Measurements from ENCODE around the gene ACTR1A.

DNA sequence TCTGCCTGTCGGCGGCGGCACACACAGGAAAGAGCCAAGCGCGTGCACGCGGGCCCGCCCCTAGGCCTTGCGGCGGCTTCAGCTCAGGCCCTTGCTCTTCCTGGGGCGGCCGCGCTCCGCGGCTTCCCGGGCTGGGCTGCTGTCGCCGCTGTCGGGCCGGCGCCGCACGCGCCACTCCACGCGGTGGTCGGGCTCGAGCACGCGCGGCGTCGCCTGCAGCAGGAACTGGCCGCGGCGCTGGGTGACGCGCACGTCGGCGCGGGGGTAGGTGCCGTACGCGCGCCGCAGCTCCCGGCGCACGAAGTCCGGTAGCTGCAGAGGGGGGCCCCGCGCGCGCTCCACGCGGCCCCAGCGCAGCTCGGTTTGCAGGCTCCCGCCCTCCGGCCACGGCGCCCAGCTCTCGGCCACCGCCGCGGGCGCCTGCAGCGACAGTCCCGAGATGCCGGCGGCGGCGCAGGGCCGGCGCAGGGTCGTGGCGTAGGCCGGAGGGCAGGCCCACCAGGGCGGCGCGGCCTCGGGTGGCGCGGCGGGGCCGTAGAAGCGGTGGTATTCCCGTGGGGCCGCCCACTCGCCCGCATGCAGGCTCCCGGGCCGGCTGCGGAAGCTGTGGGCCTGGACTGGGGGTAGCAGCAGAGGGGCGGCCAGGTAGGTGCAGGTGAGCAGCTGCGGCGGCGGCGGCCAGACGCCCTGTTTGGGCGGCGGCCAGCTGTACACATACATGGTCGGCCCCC lies 52.0 kb downstream of the ACTR1A start:
- TF ChIP-seq, protein P1, sequence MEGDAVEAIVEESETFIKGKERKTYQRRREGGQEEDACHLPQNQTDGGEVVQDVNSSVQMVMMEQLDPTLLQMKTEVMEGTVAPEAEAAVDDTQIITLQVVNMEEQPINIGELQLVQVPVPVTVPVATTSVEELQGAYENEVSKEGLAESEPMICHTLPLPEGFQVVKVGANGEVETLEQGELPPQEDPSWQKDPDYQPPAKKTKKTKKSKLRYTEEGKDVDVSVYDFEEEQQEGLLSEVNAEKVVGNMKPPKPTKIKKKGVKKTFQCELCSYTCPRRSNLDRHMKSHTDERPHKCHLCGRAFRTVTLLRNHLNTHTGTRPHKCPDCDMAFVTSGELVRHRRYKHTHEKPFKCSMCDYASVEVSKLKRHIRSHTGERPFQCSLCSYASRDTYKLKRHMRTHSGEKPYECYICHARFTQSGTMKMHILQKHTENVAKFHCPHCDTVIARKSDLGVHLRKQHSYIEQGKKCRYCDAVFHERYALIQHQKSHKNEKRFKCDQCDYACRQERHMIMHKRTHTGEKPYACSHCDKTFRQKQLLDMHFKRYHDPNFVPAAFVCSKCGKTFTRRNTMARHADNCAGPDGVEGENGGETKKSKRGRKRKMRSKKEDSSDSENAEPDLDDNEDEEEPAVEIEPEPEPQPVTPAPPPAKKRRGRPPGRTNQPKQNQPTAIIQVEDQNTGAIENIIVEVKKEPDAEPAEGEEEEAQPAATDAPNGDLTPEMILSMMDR (IDR thresholded peaks at IDR 0.05): peak in 1 of 6 experiments; percentile 47
- TF ChIP-seq POLR2A (IDR thresholded peaks at IDR 0.05): peak in 2 of 4 donors; percentile 64 to 76

Measured in esophagus squamous epithelium (tissue), 4 donors.